Mesothelial cell of epicardium (in vitro differentiated cells): ENCODE data around the gene SPATA2L. TPM values are rescaled to one million over a fixed set of nuclear protein-coding genes. Genes with fewer than 3 reads are reported as not detected.

ENCODE experiments used
- DNase-seq, 2 experiments: peaks; one replicate each; pipeline ENCODE4 v3.0.0; 2021; ENCODE audit warnings: low spot score in 2 of 2; ENCODE audit not compliant: unreplicated experiment in 2 of 2
- H3K27ac Mint-ChIP-seq: 2 replicates; pipeline ENCODE4 v1.8.0; 2021; ENCODE audit warnings: mixed read lengths
- H3K27me3 Mint-ChIP-seq: 2 replicates; pipeline ENCODE4 v1.8.0; 2021; ENCODE audit warnings: low read depth, mixed read lengths
- H3K36me3 Mint-ChIP-seq: 2 replicates; pipeline ENCODE4 v1.8.0; 2021; ENCODE audit warnings: mixed read lengths
- H3K4me1 Mint-ChIP-seq: 2 replicates; pipeline ENCODE4 v1.8.0; 2021; ENCODE audit warnings: mixed read lengths
- H3K4me3 Mint-ChIP-seq: 2 replicates; pipeline ENCODE4 v1.8.0; 2021; ENCODE audit warnings: mild to moderate bottlenecking, moderate library complexity, mixed read lengths
- H3K9me3 Mint-ChIP-seq: 2 replicates; pipeline ENCODE4 v1.8.0; 2021; ENCODE audit warnings: mixed read lengths
- total RNA-seq: library from RNA; stranded (reverse); gene quantifications from 3 replicates; pipeline ENCODE4 v1.2.1, GENCODE V29; 2021
- TF ChIP-seq, protein P1 (sequence below): fragments of 200-600 bp; sonication (generic); IDR thresholded peaks from one replicate; pipeline ENCODE4 v1.5.0; 2021; ENCODE audit warnings: antibody characterized with exemption; ENCODE audit not compliant: unreplicated experiment

The SPATA2L gene
- total RNA-seq: 7.5 to 9.5 TPM (median 8.8 TPM) in 3 replicates

- peak within 1 kb of the TSS; percentile 70 for H3K4me3 Mint-ChIP-seq
Observed at GRCh38 chr16:89701425-89702406, at the start of gene SPATA2L. TSS of gene SPATA2L (minus strand) at chr16:89701705. CDS start at chr16:89701232, 473 bp downstream.

DNA sequence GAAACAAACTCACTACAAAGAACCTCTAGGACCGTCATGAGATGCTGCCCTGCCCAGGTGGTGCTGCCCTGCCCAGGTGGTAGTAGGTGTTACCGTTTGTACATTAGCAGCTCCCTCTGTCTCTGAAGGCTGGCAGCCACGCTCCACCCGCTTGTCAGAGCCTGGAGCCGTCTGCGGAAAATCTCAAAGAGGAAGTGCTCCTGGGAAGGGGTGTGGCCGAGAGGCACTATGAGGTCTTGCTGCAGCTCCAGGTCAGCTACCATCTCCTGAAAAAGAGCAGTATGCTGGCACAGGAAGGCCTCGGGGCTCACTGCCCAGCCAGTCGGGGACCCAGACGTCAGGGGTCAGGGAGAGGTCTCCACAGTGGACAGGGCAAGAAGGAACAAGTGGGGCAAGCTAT lies 48.1 kb upstream of the SPATA2L start:
- DNase-seq: no peak
- TF ChIP-seq, protein P1, sequence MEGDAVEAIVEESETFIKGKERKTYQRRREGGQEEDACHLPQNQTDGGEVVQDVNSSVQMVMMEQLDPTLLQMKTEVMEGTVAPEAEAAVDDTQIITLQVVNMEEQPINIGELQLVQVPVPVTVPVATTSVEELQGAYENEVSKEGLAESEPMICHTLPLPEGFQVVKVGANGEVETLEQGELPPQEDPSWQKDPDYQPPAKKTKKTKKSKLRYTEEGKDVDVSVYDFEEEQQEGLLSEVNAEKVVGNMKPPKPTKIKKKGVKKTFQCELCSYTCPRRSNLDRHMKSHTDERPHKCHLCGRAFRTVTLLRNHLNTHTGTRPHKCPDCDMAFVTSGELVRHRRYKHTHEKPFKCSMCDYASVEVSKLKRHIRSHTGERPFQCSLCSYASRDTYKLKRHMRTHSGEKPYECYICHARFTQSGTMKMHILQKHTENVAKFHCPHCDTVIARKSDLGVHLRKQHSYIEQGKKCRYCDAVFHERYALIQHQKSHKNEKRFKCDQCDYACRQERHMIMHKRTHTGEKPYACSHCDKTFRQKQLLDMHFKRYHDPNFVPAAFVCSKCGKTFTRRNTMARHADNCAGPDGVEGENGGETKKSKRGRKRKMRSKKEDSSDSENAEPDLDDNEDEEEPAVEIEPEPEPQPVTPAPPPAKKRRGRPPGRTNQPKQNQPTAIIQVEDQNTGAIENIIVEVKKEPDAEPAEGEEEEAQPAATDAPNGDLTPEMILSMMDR: no peak
- peaks cover 12% of the 10 kb centered on the region for H3K36me3 Mint-ChIP-seq

More at GRCh38 chr16:89701425-89702406, at the start of gene SPATA2L:
- TF ChIP-seq, protein P1: no peak
- H3K9me3 Mint-ChIP-seq: no peaks in the 10 kb centered on the region
- peaks cover 2% of the 10 kb centered on the region for H3K4me1 Mint-ChIP-seq
- peak within 1 kb of the TSS; percentile 88 for H3K27ac Mint-ChIP-seq
- peaks cover 16% of the 10 kb centered on the region for H3K27me3 Mint-ChIP-seq
- peak; percentile 94 to 95 for DNase-seq
- H3K36me3 Mint-ChIP-seq: no peaks in the 10 kb centered on the region

GRCh38 chr16:89748921-89749320 lies 47.4 kb upstream of the SPATA2L start:
- Mint-ChIP-seq H3K4me1 (no peaks in the 10 kb centered on the region), H3K27me3 (no peaks in the 10 kb centered on the region), H3K9me3 (no peaks in the 10 kb centered on the region), H3K36me3 (peaks cover 12% of the 10 kb centered on the region), H3K4me3 (no peak overlapping the region), H3K27ac (no peak overlapping the region)
- DNase-seq: no peak
- TF ChIP-seq, protein P1: no peak

More for the DNA sequence above, 48.1 kb upstream of the SPATA2L start:
- no peaks in the 10 kb centered on the region for H3K4me1 Mint-ChIP-seq
- H3K4me3 Mint-ChIP-seq: no peak overlapping the region
- H3K27ac Mint-ChIP-seq: no peak overlapping the region
- H3K27me3 Mint-ChIP-seq: no peaks in the 10 kb centered on the region
- no peaks in the 10 kb centered on the region for H3K9me3 Mint-ChIP-seq

- TF ChIP-seq, protein P1: no peak
- no peak overlapping the region for H3K27ac Mint-ChIP-seq
- H3K36me3 Mint-ChIP-seq: peaks cover 8% of the 10 kb centered on the region
- H3K4me3 Mint-ChIP-seq: no peak overlapping the region
- H3K4me1 Mint-ChIP-seq: no peaks in the 10 kb centered on the region
- no peaks in the 10 kb centered on the region for H3K9me3 Mint-ChIP-seq
- no peaks in the 10 kb centered on the region for H3K27me3 Mint-ChIP-seq
- no peak for DNase-seq
Observed at GRCh38 chr16:89748076-89748475, 46.6 kb upstream of the SPATA2L start.

DNA sequence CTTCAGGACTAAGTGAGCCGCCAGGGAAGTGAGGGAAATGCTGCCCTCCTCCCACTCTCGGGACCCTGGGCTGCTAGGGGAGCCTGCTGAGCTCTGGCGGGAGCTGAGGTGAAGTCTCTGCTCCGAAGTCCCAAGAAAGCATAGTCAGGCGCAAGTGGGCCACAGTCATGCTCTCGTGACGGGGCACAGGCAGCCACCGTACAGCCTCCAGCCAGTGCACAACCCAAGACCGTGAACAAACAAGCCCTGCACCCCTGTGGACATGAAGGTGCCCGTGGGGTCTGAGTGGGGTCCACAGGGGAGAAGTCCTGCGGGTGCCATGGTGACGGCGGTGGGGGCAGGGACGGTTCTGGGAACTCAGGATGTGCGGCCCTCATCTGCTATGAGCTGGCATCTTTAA lies 44.5 kb upstream of the SPATA2L start:
- TF ChIP-seq, protein P1: no peak
- no peaks in the 10 kb centered on the region for H3K4me1 Mint-ChIP-seq
- H3K36me3 Mint-ChIP-seq: peaks cover 9% of the 10 kb centered on the region
- no peak for DNase-seq
- no peak overlapping the region for H3K4me3 Mint-ChIP-seq
- H3K9me3 Mint-ChIP-seq: no peaks in the 10 kb centered on the region
- no peaks in the 10 kb centered on the region for H3K27me3 Mint-ChIP-seq
- no peak overlapping the region for H3K27ac Mint-ChIP-seq
